PFSK-1 (cell line): ENCODE measurements around the gene PRKN.

ENCODE experiments used
- POLR2AphosphoS5 ChIP-seq: IDR thresholded peaks from 2 replicates; pipeline ENCODE4 v1.6.1; 2012; ENCODE audit warnings: low read depth, mild to moderate bottlenecking, control low read depth, low read length, moderate library complexity
- REST ChIP-seq, 2 experiments: IDR thresholded peaks; 2 replicates each; pipeline versions ENCODE4 v1.6.1 to v1.8.0; 2011 to 2012; ENCODE audit warnings: low read depth in 2 of 2, low read length in 2 of 2, control low read depth in 1 of 2, inconsistent platforms in 1 of 2, mild to moderate bottlenecking in 1 of 2, moderate library complexity in 1 of 2; ENCODE audit not compliant: insufficient read depth in 1 of 2
- SIN3A ChIP-seq: IDR thresholded peaks from 2 replicates; pipeline ENCODE4 v1.6.1; 2012; ENCODE audit warnings: mild to moderate bottlenecking, low read length, moderate library complexity, borderline replicate concordance; ENCODE audit not compliant: insufficient read depth

GRCh38 chr6:162219266-162219665 is 508.3 kb downstream of the PRKN start:
- TF ChIP-seq POLR2AphosphoS5: no peak
- TF ChIP-seq REST (IDR thresholded peaks at IDR 0.05; ENCODE audit: insufficient read depth in 1 of 2, low read depth in 2 of 2, low read length in 2 of 2): no peak
- TF ChIP-seq SIN3A: no peak
